Hepatic stellate cell (primary cell): Measurements from ENCODE around the gene THRB.

Experiments
- DNase-seq: peaks from one replicate; pipeline ENCODE4 v3.0.0; 2011; ENCODE audit warnings: low spot score

THRB gene

DNA sequence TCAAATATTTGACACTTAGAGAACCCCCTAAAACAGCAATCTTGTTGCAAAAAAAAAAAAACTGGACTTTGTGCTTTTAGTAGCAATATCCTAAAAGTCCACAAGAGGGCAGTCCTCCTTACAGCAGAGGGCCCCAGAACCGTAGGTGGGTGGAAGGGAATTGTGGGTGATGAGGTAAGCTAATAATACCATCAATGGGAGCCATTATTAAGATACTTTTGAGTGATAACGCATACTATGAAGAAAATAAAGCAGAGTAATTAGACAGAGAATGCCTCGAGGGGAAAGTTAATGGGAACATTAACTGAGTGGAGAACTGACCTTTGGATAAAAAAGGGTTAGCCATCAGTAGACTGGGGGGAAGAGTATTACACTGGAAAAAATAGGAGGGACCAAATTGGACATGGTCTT, 229.9 kb downstream of the THRB start:
- DNase-seq: peak; percentile 22

- DNase-seq: no peak
These were observed 230.6 kb downstream of the THRB start for GRCh38 chr3:24264011-24264410.

DNA sequence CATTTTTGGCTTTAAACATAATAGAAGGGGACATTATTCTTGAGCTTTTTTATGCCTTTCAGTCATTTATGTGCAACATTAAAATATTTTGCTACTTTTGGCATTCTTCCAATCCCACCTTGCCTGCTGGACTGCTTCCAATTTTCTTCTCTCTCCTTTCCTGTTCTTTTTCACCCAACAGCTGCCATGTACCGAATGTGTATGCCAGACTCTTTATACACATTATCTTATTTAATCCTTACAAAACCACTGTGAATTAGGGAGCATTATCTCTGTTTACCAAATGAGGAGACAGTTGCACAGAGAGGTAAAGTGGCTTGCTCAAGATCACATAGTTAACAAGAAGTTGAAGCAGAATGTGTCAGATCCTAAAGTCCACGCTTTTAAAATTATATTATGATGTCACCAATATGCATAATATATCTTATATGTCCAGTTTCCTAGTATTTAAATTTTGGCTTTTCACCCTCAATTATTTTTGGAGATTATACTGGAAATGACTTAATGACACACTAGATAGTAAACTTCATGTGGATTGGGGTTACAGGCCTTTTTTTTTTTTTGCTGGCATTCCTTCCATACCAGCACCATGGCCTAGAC, 231.5 kb downstream of the THRB start:
- DNase-seq: no peak

- no peak for DNase-seq
These were observed 233.1 kb downstream of the THRB start for GRCh38 chr3:24261521-24261920.

DNA sequence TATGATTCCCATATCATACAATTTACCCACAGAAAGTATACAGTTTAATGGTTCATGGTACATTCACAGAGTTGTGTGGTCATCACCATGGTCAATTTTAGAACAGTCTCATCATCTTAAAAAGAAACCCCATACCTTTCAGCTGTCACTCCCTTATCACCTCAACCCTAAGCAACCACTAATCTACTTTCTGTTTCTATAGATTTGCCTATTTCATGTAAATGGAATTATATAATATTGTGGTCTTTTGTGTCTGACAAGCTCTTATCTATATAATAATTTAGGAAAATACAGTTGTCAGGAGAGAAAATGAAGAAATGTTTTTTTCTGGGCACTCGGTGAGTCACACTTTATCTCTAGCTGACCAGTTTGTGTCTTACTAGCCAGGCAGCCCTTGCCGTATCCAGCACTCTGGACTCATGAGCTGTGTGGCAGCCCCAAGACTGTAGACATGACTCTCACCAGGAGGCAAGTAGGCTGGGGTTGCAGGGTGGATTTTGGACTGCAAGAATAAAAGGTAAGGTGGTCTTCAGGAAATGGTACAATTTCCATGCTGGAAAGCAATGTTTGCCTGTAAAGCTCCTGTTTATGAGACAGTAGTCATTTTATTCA, 234.6 kb downstream of the THRB start:
- DNase-seq: peak; percentile 8

GRCh38 chr3:24258727-24259600, 235.7 kb downstream of the THRB start:
- DNase-seq: no peak

DNA sequence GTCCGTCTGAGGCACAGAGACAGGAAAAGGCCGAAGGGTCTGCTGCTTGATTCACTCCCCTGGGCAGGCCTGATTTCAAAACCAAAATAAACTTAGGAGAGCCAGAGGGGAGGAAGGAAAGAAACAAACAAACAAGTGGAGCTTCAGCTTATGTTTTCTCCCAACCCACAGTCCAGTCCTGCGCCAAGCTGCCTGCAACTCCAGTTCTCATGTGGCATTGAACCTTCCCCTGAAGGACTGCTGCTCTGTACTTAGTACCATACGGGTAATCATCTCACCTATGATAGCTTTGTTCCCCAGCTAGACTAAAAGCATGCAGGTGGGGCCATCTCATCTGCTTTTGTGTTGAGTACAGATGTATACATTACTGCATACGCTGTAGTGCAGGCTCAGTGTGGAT, 236.4 kb downstream of the THRB start:
- no peak for DNase-seq

DNA sequence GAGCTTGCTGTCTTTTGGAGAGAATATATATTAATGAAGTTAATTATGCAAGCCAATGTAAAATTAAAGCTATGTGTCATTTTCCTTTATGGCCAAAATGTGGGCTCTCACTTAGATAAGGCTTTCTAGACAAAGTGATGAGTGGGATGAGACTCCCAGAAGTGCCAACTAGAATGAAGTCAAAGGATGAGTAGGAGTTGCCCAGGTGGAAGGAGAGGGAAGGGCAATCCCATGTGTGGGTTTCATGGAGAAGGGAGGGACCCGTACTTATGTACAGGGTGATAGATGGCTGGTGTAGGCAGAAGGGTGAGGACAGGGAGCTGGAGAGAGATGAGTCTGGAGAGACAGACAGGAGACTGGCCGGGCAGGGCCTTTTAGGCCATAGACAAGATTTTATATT, 239.2 kb downstream of the THRB start:
- DNase-seq: no peak

DNA sequence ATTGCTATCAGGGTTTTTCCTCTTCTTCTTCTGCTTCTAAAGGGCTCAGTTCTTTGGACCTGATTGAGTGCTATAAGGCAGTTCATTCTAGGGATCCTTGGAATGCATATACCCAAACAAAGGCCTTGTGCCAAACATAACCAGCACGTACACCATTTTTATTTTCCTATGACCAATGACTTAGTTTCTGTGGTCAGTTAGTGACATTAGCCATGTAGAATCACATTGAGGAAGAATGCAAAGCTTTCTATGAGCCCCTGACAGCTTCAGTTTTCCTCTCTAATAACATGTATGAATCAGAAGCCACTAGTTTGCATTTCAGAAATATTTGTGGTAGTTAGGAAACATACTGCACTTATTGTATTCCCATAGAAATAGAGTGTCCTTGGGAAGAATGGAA, 240.0 kb downstream of the THRB start:
- DNase-seq: peak; percentile 44

GRCh38 chr3:24253336-24253735, 241.3 kb downstream of the THRB start:
- no peak for DNase-seq

DNA sequence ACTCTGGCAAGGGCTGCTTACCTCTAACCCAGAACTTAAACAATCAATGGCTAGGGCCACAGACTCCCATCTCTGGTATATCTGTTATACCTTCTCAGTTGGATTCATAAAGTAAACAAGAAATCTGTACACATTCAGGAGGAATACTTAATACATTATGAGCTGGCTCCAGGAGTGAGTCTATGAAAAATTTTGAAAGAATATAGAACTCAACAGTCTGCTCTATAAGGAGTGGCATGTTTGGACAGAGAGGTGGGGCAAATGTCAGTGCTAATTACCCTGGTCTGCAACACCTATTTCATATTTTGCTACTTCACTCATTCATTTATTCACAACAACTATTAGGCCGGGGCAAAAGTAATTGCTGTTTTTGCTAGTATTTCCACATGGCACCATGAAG, 245.1 kb downstream of the THRB start:
- no peak for DNase-seq

- DNase-seq: no peak
These were observed 249.6 kb downstream of the THRB start for GRCh38 chr3:24245056-24245455.

DNA sequence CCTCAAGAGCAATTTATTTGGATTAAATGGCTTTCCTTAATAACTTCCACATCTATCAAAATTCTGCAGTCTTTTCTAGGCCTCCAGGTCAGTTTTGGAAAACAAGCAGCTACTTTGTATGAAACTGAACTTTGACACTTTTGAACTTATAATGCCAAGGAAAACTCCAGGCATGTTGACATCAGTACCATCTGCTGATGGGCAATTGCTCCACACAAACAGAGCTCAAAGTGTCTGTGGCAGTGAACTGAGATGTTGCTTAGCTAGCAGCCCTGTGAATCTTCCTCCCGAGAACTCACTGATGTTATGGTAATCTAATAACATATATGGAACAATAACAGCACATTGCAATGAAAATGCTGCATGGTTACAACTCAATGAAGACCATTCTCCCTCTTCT, 250.2 kb downstream of the THRB start:
- no peak for DNase-seq

DNA sequence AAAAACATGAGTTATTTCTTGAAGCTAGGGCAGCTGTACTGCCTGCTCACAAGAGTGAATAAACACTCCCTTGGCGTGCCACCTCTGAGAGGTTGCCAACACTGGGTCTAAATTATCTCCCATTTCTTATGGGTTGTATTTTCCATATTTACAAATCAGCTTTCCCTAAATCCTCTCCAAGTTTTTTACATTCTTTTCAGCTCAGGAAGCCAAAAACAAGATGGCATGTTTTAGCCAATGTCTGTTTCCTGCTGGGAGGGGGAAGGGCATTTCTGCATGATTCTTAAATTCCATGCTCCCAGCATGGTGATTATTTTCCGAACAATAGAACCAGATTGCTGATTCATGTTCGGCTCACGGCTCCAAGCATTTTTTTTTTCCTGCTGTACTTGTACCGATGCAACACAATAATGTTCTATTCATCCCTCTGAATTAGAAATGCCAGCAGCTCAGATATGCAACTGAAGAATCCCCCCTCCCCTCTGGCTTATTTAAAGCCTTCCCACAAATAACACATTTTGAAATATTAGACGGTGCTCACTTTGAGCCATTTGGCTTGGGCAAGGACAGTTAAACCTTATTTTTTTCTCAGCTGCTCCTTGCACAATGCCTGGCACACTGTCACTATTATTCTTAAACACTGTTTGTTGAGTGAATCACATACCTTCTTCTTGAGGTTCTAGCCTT, 252.5 kb downstream of the THRB start:
- peak; percentile 4 for DNase-seq

DNA sequence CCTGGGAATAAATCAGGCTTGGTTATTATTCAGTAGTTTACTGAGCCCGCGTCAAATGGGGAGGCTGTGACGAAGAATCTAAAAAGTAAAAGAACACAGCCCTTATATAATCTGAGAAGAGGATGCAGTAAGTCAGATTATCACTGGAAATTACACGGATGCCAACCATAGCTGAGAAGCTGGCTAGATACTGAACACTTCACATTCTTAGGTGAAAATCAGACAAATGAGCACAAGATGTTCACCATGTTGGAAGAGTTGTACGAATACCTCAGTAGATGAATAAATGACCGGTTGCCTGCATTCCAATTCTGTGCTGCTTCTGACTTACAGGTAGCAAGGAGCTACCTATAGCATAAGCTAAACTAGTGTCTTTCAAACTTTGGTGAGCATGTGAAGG, 254.3 kb downstream of the THRB start:
- DNase-seq: no peak

GRCh38 chr3:24237971-24238706, 256.5 kb downstream of the THRB start:
- peak; percentile 47 for DNase-seq

- DNase-seq: no peak
These were observed 259.5 kb downstream of the THRB start for GRCh38 chr3:24235121-24235520.

- DNase-seq: no peak
These were observed 261.9 kb downstream of the THRB start for GRCh38 chr3:24232784-24233183.

DNA sequence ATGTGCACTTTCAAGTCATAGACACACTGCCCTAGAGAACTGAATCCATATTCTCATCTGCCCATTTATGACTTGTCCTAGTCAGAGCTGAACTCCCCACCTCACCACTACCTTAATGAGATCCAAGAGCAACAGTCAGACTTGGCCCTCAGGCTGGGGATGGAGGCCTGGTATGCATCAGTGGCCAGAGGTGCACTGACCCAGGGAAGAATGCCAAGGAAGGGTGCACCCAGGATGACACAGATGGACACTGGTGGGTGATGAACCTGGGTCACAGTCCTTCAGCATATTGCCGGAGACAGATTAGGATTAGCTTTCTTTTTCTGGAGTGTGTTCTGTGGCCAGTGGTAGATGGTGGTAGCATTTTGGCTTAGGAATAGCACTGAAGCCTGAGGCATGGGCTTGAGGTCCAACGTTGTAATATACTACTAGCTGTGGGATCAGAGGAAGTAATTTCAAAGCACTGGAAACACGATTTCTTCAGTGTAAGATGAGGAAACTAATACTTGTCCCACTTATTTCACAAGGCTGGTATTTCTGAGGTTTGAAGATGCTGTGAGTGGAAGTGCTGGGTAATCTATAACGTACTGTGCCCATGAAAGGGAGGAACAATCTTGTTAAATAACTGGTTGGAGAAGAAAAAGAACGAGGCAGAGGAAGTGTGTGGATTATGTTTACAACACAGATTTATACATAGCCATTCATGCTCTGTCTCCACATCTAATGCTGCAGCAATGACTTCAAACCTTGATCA, 265.0 kb downstream of the THRB start:
- no peak for DNase-seq

DNA sequence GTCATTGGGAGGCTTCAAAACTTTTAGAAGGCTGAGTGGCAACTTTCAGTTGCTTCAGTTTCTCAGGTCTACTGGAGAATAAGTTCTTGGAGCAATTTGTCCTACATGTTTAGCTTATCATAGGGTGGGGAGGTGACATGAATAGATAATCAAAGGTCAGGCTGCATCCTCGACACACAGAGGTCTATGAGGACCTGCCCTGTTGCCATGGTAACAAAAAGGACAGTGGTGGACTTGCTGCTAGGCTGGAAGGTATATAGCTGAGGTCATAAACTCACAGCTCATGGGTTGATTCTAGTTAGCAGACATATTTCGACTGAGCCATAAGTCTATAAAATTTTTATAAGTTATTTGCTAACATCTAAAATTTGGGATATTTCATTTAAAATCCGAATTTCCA, 267.0 kb downstream of the THRB start:
- DNase-seq: no peak

DNA sequence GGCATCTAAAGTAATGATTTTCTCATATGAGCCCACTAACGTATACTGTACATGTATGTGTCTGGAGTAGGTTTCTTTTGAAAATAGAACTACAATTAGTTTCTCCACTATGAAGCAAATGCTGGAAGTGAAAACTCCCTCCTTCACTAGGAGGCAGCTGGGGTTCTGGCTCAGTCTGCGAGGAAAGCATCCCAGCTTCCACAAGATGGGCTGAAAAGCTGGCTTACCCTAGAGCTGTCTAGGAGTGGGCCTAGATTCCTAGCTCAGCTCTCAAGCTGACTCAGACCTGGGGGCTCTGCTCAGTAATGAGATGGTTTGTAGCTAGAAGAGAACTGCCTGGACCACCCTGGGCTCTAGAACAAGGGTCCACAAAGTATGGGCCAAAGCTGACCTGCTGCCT, 268.3 kb downstream of the THRB start:
- DNase-seq: no peak
